Activated CD8-positive, alpha-beta memory T cell treated with anti-CD3 and anti-CD28 coated beads, Interleukin-2, amount 50 U/mL, for 48 hours (primary cell): Measurements from ENCODE around the gene MORC2.

Experiments
- DNase-seq: peaks from one replicate; pipeline ENCODE4 v3.0.0-alpha.2; 2020

The MORC2 gene

GRCh38 chr22:30968015-30968923 is at the start of gene MORC2:
MORC2 (minus strand) TSS chr22:30968774; CDS start chr22:30967889, 885 bp downstream.
- no peak for DNase-seq

GRCh38 chr22:31005535-31005934 is 37.0 kb upstream of the MORC2 start:
- no peak for DNase-seq

- DNase-seq = no peak
Measured at GRCh38 chr22:31001124-31001770, 32.7 kb upstream of the MORC2 start.

- DNase-seq = no peak
Measured at GRCh38 chr22:30998329-30998728, 29.8 kb upstream of the MORC2 start.

- DNase-seq = no peak
Measured at GRCh38 chr22:30996462-30996861, 27.9 kb upstream of the MORC2 start.

- DNase-seq = no peak
Measured at GRCh38 chr22:30994960-30995359, 26.4 kb upstream of the MORC2 start.

- no peak for DNase-seq
Measured at GRCh38 chr22:30992565-30992964, 24.0 kb upstream of the MORC2 start.

GRCh38 chr22:30990690-30991089 is 22.1 kb upstream of the MORC2 start:
- no peak for DNase-seq

- DNase-seq = no peak
Measured at GRCh38 chr22:30989474-30989873, 20.9 kb upstream of the MORC2 start.

GRCh38 chr22:30985561-30986208 is 17.1 kb upstream of the MORC2 start:
- no peak for DNase-seq

GRCh38 chr22:30984317-30984716 is 15.7 kb upstream of the MORC2 start:
- DNase-seq = no peak

- no peak for DNase-seq
Measured at GRCh38 chr22:30982512-30982911, 13.9 kb upstream of the MORC2 start.

- DNase-seq = no peak
Measured at GRCh38 chr22:30979932-30980331, 11.4 kb upstream of the MORC2 start.

- no peak for DNase-seq
Measured at GRCh38 chr22:30978304-30978962, 9.9 kb upstream of the MORC2 start.

GRCh38 chr22:30970356-30970746 is 1.8 kb upstream of the MORC2 start:
- DNase-seq = no peak

- no peak for DNase-seq
Measured at GRCh38 chr22:30969532-30970355, 1.2 kb upstream of the MORC2 start.

- peak; percentile 95 for DNase-seq
Measured at GRCh38 chr22:30968924-30969531, 454 bp upstream of the MORC2 start, which contains the start of gene TUG1. TUG1 (plus strand) TSS chr22:30969265.

GRCh38 chr22:30964858-30965257 is 3.7 kb downstream of the MORC2 start:
- DNase-seq = no peak

GRCh38 chr22:30955153-30955552 is 13.4 kb downstream of the MORC2 start:
- no peak for DNase-seq

GRCh38 chr22:30953206-30953605 is 15.4 kb downstream of the MORC2 start:
- no peak for DNase-seq

GRCh38 chr22:30949934-30950660 is 18.5 kb downstream of the MORC2 start:
- no peak for DNase-seq
